ENCODE measurements around the gene REM1.

DNA sequence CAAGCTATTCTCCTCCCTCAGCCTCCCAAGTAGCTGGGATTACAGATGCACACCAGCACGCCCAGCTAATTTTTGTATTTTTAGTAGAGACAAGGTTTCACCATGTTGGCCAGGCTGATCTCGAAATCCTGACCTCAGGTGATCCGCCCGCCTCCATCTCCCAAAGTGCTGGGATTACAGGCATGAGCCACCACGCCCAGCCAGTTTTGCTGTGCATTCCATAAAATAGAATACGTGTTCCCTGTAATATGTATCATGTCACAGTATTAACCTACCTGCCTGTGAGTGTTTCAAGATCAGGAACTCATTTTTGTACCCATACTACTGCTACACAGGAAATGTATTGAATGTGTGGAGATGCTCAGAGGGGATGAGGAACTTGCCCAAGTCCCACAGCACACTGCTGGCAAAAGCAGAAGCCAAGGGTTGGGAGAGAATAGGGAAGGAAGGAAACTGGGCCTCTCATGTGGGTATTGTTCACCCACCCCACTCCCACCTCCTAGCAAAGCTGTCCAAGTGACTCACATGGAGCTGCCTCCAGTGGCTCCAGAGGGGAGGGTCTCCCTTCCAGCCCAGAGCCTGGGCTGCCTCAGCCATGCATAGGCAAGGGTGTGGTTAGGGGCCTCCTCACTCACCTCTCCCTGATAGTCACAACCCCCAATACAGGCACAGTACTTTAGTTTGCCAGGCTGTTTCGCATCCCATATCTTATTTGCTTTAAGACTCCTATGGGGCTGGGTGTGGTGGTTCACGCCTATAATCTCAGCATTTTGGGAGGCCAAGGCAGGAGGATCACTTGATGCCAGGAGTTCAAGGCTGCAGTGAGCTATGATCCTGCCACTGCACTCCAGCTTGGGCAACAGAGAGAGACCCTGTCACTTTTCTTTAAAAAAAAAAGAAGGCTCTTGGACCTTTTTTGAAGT, 48.5 kb downstream of the REM1 start:
- TF ChIP-seq, protein P1, sequence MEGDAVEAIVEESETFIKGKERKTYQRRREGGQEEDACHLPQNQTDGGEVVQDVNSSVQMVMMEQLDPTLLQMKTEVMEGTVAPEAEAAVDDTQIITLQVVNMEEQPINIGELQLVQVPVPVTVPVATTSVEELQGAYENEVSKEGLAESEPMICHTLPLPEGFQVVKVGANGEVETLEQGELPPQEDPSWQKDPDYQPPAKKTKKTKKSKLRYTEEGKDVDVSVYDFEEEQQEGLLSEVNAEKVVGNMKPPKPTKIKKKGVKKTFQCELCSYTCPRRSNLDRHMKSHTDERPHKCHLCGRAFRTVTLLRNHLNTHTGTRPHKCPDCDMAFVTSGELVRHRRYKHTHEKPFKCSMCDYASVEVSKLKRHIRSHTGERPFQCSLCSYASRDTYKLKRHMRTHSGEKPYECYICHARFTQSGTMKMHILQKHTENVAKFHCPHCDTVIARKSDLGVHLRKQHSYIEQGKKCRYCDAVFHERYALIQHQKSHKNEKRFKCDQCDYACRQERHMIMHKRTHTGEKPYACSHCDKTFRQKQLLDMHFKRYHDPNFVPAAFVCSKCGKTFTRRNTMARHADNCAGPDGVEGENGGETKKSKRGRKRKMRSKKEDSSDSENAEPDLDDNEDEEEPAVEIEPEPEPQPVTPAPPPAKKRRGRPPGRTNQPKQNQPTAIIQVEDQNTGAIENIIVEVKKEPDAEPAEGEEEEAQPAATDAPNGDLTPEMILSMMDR (IDR thresholded peaks at IDR 0.05): no peak
- TF ChIP-seq POLR2A (IDR thresholded peaks at IDR 0.05) (no peak), EP300 (IDR thresholded peaks at IDR 0.05) (no peak)

Measured in ovary (tissue), 3 donors.